NCI-H2107 treated with DMSO at 0.1 percent for 48 hours (cell line): ENCODE results near the gene ST7.
A peak's percentile ranks its signal among the peaks of the same experiment; 100 is the strongest.

Source experiments
- DNase-seq: peaks from one replicate; lab custom pipeline; 2025; ENCODE audit not compliant: unreplicated experiment; lab: John Stamatoyannopoulos, UW

ST7 gene

DNA sequence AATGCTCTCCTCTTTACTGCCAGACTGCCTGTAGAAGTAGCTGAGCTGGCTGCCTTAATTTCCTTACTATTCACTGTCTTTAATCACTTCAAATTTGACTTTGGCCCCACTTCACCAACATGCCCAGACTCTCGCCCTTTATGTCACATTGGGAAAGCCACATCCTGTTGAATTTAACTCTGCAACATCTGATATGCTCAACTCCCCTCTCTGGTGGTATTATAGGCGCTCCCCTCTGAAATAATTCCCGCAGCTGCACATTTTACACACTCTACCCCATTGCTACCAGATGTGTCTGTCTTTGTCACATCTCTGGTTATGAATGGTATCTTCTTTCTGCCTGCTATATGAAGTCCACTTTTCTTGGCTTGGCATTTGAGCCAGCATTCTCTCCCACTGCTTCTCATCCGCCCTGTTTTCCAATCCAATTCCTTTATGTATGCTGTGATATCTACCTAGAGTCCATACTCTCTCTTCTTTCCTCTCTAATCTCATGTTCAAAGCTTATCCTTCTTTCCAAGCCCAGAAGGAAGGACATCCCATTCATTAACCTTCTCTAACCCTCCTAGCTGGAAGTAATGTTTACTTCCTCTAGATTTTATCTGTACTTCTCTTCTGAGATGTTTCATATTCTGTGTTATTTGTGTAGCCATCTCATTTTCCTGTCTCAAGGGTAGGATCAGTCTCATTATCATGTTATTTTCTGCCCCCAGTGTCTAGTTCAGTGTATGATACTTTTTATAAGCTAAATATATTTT, 134.5 kb downstream of the ST7 start:
- DNase-seq, result no peak

DNA sequence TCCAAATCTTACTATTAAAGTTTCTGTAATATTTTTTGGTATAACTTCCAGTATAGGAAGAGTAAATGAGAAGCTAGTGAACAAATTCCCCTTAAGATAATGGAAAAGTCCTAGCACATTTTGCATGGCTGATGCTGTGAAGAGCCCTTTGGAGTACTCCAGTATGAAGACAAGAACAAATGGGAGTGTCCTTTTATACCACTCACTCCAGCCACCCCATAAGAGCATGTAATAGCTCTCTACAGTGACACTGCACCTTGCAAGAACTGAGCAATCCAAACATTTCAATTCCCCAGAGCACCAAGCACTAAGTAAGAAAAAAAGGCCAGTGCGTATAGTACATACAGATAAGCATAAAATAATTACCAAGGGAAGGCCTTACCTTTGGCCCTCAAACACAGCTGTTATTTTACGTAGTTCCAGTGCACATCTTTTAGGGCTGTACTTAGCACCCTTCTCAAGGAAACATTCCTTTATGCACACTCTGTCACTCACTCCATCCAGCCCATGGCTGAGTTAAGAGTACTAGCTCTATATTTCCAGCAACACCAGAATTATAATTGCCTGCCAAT, 135.4 kb downstream of the ST7 start:
- DNase-seq, result peak; percentile 55

DNA sequence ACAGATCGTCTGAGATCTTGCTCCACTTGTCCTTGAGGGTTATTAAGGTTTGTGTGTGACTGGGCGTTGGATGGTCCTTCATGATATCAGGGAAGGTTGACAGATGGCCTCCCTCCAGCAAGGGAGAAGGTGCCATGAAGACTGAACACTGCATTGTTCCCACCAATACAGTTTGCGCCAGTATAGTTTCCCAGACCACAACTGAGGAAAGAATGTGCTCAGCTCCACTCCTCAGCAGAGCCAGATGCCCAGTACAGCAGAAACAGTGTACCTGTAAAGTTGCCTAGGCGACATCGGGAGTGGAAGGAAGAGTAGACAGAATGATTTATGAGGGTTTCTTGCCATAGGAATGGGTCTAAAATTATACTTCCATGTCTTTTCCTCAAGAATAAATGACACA, 137.5 kb downstream of the ST7 start:
- no peak for DNase-seq

DNA sequence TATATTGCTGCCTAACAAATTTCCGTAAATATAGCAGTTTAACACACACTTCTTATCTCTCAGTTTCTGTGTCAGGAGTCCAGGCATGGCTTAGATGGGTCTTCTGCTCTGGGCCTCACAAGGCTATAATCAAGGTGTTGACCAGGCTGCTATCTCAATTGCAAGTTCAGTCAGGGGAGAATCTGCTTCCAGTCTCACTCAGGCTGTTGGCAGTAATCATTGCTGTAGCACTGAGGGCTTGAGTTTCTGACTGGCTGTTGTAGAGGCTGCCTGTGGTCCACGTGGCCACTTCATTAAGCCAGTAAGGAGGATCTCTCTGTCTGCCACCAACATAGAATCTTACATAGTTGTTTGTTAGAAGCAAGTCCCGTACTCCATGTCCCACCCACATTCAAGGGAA, 138.4 kb downstream of the ST7 start:
- no peak for DNase-seq

DNA sequence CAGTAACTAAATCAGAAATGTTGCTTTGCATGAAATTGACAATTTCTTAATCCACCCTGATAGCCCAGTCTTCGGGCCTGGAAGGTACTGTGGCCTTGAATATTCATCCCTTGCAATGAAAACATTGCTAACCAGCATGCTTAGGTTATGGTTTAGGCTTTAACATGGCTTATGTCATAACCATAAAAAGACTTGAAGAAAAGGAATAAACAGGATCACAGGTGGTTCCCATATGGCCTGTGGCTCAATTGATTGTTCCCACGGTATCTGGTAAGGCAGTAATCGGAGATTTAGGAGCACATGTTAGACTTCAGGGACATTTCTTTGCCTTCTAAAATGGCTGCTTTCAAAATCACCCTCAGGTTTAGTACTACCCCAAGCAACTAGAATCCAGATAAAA, 139.5 kb downstream of the ST7 start:
- DNase-seq, result no peak

DNA sequence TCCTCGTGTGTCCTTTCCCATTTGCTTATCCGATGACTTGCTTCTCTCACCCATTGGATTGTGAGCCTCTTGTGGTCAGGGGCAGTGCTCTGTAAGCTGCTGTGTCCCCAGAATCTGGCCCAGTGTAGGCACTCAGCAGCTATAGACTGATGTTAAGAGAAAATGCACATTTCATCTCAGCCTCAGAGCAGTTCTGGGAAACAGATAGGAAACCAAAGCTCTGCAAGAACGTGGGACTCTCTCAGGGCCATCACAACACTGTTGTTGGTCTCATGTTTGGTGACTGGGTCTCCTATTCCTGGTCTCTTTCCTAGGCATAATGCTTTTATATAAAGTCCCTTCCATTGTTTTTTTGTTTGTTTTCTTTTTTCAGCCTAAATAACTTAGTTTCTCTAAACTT, 141.2 kb downstream of the ST7 start:
- DNase-seq, result no peak

DNA sequence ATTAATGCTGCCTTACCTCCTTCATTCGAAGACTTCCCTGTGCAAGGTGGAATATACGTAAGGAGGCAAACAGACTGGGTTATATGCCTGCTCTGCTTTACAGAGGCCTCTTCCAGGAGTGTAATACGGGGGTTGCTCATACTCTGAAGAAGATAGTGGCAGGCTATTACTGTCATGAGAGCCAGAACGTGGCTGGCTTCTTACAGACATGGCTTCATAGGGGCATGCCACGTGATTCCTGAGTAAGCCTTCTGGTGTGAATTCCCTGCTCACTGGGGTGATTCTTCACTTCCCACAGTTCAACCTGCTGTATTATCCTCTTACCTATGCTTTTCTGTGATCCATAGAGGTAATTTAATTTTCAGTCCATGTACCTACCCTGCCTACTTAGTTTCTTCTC, 141.8 kb downstream of the ST7 start:
- DNase-seq, result no peak

DNA sequence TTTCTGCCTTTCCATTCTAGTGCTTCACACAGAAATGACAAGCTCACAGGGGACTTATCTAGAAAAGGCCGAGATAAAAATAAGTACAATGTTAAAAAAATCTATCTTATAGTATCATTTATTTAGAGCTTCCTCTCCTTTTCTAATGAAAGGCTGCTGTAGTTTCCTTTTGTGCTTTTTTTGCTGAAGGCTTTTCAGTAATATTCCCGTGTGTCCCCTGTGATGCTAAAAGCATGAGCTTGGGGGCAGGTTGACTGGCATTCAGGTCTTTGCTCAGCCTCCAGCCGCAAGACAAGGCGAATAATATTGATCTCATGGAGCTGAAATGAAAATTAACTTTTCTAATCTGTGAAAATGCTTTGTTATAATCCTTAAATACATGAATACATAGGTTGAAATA, 143.0 kb downstream of the ST7 start:
- DNase-seq, result no peak

DNA sequence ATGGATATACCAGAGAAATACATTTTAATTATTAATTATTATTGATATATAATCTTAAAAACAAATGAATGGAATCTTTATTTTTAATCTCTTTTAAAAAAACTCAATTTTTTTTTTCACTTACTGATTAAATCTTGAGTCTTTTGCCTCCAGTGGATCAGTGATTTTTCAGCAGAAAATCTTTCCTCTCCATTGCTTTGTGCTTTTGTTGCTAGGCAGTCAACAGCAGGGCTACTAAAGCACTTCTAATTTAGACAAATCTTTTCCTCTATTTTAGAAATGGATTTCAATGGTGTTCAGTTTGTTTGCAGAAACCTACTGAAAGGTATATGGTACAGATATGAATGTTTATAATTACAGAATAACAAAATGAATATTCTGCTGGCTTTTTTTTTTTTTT, 143.6 kb downstream of the ST7 start:
- DNase-seq, result no peak

DNA sequence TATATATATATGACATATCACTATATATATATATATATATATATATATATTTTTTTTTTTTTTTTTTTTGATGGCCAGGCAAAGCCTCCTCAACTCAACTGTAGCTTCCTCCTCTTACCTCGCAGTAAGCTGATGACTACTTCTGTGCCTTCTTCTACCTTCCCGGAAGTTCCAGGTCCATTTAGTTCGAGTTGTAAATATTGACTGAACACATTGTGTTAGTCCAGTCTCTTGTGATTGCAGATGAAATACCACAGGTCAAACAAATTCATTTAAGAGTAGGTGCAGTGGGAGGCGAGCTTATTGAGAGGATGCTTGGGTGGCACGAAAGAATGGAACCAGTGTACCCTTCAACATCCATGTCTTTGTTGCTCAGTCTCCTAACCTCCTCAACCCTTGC, 144.6 kb downstream of the ST7 start:
- DNase-seq, result no peak

DNA sequence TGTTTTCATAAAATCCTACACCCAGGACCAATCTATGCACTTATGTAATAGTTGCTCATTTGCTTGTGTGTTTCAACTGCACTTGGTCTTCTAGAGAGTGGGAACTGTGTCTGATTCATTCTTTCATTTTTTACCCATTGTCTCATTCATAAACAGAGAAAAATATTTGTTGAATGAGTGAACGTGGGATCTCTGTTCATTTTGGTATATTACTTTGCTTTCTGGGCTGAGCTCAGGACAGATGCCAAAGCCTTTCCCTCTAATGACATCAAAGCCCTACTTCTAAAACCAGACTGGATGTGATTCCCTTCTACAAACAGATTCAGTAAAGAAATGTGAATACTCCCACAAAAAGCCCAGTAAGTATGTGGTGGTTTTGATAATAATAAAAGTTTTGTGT, 145.2 kb downstream of the ST7 start:
- no peak for DNase-seq

DNA sequence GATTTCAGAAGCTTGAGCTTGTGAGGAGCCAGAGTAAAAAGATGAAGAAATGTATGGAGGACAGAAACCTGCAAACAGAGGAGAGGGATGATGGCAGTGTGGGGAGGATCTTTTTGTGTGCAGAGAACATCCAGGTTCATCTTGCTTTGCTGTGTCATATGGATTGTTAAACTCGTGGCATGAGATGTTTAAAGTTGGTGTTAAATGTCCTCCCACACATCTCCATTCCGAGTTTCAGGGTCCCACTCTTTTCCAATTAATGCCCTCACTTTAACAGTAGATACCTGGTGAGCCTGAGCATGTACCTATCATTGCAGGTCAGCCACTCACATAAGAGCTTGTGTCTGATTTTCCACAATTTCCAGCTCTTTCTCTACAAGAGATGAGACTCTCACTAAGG, 147.7 kb downstream of the ST7 start:
- DNase-seq, result no peak

DNA sequence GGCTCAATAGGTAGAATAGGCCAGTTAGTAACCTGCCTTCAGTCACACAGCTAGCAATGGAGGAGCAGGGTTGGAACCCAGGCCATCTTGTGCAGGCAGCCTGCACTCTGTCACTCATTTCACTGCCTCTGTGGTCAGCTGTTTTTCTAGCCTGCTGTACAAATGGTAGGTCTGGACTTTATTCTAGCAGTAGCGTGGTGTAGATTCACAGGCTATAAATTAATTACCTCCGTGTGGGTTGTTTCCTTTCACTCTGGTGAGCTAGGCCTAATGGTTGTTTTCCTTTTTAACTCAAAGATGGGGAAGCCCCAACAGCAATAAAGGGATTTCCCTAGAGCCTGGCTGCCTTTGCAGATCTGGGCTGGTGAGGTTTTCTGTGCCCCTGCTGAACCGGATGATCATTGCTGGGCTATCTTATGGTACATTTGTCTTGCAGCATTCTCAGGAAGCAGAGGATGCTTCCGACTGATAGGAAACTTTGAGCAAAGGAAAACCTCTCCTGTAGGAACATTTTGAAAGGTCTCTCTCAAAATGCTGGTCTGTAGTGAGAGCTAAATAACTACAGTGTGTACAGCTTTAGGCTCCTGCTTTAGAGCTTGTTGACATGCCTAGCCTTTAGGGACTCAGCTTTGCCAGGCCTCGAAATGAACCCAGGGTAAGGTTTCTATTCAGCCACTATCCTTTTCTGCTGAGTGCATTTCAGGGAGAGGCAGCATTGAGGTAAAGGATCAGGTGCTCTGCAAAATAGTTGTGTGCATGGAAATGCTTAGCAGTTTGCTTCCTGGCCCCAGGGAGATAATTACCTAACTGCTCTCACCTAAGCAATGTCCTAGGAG, 157.4 kb downstream of the ST7 start:
- peak; percentile 60 for DNase-seq

DNA sequence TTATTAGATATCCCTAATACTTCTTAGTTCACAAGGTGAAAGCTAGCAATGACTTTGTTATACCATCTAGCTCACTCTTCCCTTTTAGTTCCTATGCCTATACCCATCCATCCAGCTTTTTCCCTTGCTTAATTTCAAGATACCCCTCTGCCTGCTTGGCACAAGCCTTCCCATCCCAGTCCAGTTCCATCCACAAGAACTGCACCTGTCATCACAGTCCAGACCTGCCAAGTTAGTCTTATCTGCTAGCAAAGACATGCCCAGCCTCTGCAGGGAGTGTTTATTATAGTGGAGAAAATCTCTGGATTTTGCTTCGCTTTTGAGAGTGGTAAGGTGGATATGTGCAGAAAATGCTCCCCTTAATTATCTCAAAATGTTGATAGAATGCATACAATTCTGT, 158.2 kb downstream of the ST7 start:
- no peak for DNase-seq

DNA sequence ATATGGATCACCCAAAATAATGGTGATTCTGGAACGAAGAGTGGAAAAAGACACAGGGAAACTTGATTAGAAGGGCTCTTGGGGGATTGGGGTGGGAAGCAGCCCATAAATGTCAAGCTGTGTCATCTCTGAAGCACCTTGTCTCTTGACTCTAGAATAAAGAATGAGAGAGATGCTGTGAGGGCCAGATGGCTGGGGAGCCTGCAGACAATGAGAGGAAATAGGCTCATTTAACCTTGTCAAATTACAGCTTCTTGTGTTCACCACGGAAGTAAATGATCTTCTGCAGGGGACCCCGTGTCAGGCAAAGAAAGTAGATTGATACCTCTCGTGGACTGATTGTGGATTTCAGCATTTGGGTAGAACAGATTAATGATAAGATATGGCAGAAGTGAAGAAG, 159.3 kb downstream of the ST7 start:
- DNase-seq, result no peak

DNA sequence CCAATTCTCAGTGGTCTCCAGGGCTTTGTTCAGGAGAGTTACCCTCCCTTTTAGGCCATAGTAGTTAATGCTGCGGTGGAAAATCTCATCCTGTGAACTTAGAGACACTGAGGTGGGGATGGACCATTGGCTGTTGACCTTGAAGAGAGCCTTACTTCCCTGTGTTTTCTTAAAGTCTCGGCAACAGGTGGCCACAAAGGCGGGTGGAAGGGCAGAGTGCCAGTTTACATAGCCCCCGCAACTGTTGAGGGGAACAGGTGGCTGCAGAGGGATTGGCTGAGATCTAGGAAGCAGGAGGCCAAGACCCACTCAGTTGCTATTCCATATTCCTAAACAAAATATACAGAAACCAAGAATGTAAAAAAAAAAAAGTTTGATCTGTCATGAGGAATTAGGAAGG, 160.6 kb downstream of the ST7 start:
- DNase-seq, result no peak

DNA sequence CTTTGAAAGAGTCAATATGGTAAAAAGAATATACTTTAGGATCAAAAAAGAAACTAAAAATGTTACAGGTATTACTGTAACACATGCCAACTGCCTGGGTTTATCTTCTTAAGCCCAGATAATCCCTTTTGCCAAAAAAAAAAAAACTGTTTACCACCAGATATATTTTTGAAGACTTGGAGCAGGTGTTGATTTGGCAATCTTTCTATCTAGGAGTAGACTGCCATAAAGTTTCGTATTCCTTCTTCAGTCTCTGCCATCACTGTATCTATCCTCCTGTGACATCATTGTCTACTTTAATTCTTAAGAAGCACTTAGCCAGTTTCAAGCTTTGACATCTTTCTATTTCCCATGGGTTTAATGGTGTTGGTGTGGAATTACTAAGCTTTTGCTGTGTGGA, 161.0 kb downstream of the ST7 start:
- DNase-seq, result no peak

DNA sequence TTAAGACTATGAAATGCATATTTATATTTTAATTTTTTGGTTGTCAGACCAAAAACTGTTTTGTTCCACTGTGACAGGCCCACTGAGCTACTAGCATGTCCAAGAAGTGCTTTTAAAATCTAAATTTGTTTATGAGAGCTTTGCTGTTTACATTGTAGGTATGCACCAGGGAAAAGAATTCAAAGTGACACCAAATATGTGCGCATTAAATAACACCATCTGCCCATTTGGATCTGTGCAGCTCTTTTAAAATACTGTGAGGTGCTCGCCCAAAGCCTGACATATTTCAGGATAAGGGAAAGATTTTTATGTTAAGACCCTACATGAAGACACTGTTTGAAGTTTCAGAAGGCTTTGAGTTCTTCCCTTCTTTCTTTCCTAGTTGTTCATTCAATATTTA, 162.9 kb downstream of the ST7 start:
- no peak for DNase-seq

DNA sequence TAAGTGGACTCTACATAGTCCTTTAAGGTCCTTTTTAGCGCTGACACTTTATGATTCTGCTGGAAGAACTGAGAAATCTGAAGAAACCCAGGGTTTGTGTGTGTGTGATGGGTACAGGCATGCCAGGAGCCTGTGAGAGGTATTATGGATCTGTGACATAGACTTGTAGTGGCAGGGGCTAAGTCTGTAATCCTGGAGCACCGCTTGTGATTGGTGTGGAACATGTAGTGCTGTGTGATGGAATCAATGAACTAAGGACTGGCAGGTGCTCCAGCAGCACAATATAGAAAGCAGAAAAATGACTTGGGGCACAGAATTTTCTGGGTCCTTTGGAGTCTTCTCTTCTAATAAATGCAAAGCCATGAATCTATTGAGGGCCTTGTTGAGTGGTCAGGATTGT, 163.9 kb downstream of the ST7 start:
- DNase-seq, result no peak

DNA sequence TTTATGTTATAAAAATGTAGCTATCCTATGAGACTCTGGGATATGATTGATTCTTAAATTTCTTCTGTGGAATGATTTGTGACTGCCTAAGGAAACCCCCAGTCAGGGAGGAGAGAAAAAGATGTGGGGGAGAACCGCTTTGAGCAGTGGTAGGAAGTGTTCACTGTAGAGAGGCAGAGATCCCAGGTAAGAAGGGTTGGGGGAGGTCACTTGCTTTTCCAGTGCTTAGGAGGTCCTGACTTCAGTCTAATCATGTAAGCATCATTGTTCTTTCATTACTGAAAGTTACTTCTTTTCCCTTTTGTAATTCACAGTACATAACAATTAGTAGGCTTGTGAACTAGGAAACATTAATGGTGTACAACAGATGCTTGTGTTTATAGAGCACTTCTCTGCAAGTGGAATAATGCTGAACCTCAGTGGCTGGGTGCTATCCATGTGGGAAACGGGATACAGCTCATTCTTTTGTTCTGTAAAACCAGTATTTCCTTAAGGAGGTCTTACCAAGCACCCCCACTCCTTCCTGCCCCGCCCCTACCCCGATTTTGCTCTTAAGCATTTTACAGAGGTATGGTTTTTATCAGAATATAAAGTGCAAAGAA, 165.4 kb downstream of the ST7 start:
- peak; percentile 44 for DNase-seq

DNA sequence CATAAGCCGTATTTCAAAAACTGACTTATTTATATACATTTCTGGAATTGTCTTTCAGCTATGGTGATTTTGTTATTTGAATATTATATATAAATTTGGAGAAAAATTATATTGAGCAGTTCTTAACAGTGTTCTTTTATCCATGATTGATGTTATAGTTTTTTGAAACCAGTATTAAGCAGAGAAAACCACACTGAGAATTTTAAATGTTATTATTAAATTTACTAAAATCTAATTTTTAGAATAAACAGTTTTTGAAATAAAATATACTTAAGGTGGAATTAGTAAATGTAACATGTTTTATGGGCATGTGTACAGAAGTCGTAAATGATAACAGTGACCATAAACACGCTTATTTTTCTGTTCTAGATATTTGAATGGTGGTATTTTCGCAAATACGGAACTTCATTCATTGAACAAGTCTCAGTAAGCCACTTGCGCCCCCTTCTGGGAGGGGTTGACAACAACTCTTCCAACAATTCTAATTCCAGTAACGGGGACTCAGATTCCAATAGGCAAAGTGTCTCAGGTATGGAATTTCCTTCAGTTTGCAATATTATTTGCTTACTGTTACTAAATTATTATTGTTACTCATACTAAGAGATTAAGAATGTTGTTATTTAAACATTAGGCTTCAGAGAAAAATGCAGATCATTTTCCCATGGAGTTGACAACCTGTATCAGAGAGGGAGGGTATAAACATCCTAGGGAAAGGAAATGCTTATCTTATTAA, 166.1 kb downstream of the ST7 start:
- peak; percentile 83 for DNase-seq
